Right ventricle myocardium inferior (tissue), 1 donor: Measurements from ENCODE around the gene ZNF750. TPM values are rescaled to one million over a fixed set of nuclear protein-coding genes. Genes with fewer than 3 reads are reported as not detected.
A peak's percentile ranks its signal among the peaks of the same experiment; 100 is the strongest.

Source experiments
- ATAC-seq: fragments of 200-7000 bp; cut with Tn5 transposase; one replicate; pipeline ENCODE4 v1.9.1; 2020; ENCODE audit warnings: mild to moderate bottlenecking, moderate library complexity
- DNase-seq: peaks from one replicate; pipeline ENCODE4 v3.0.0; 2021; ENCODE audit errors: missing footprints
- intact Hi-C: fragments of 100-400 bp; cut with DNase I; formaldehyde crosslinking; loops from one replicate; pipeline ENCODE4 v1.11.0; 2022
- total RNA-seq: library from RNA; stranded (reverse); fragmentation: NEBNext Ultra II Directional; extraction: Animal tissue kit (Norgen Biotek cat#: 25700); gene quantifications from one replicate; pipeline ENCODE4 v1.2.1, GENCODE V29; 2021
- donor health status: DM: no; HTN: yes; CAD: no; lungs with severe emphysema.

ZNF750 gene
- total RNA-seq, 1 donor from 2014 or later = not detected

GRCh38 chr17:82841921-82842596 lies 2.2 kb upstream of the ZNF750 start:
- ATAC-seq = no peak
- DNase-seq = no peak
- intact Hi-C loops = loop anchor here (10.0 kb wide), 1 partner anchor 73 kb away; no protein-coding TSS in a partner anchor

GRCh38 chr17:82840431-82840831 lies 609 bp upstream of the ZNF750 start:
- DNase-seq = no peak
- ATAC-seq = no peak
- intact Hi-C loops = loop anchor here (10.0 kb wide), 1 partner anchor 74 kb away; no protein-coding TSS in a partner anchor

GRCh38 chr17:82838386-82839063 lies 1.3 kb downstream of the ZNF750 start:
- peak; percentile 63 for ATAC-seq

GRCh38 chr17:82837586-82838320 lies 2.1 kb downstream of the ZNF750 start:
- ATAC-seq (no peak), DNase-seq (no peak)
- intact Hi-C loops = no loop called here

More at GRCh38 chr17:82838386-82839063, 1.3 kb downstream of the ZNF750 start:
- DNase-seq = peak; percentile 80
- intact Hi-C loops = no loop called here

- intact Hi-C loops = no loop called here
These were observed 2.9 kb downstream of the ZNF750 start for GRCh38 chr17:82836823-82837357.

GRCh38 chr17:82835766-82836512 lies 3.9 kb downstream of the ZNF750 start:
- ATAC-seq (no peak), DNase-seq (no peak)
- intact Hi-C loops = no loop called here

More at GRCh38 chr17:82836823-82837357, 2.9 kb downstream of the ZNF750 start:
- DNase-seq (no peak), ATAC-seq (no peak)

GRCh38 chr17:82835122-82835521 lies 4.7 kb downstream of the ZNF750 start:
- intact Hi-C loops = no loop called here
- DNase-seq (no peak), ATAC-seq (no peak)

- ATAC-seq (no peak), DNase-seq (no peak)
- intact Hi-C loops = loop anchor here (5.0 kb wide), 1 partner anchor 36 kb away; no protein-coding TSS in a partner anchor
These were observed 6.8 kb downstream of the ZNF750 start for GRCh38 chr17:82832881-82833475.

- DNase-seq = no peak
- ATAC-seq = no peak
- intact Hi-C loops = loop anchor here (5.0 kb wide), 1 partner anchor 35 kb away; no protein-coding TSS in a partner anchor
These were observed 7.4 kb downstream of the ZNF750 start for GRCh38 chr17:82832411-82832810.

- DNase-seq = no peak
- intact Hi-C loops = loop anchor here (2.0 to 5.0 kb wide), 2 partner anchors 25 to 35 kb away; no protein-coding TSS in a partner anchor
- ATAC-seq = no peak
These were observed 8.0 kb downstream of the ZNF750 start for GRCh38 chr17:82831818-82832200.

- ATAC-seq (no peak), DNase-seq (no peak)
- intact Hi-C loops = loop anchor here (2.0 to 5.0 kb wide), 2 partner anchors 24 to 34 kb away; no protein-coding TSS in a partner anchor
These were observed 8.6 kb downstream of the ZNF750 start for GRCh38 chr17:82831041-82831817.

- ATAC-seq (peak; percentile 72), DNase-seq (peak; percentile 91)
- intact Hi-C loops = loop anchor here (2.0 to 5.0 kb wide), 2 partner anchors 23 to 33 kb away; no protein-coding TSS in a partner anchor
These were observed 9.6 kb downstream of the ZNF750 start for GRCh38 chr17:82830249-82830661.

- intact Hi-C loops = no loop called here
- ATAC-seq (no peak), DNase-seq (no peak)
These were observed 10.8 kb downstream of the ZNF750 start for GRCh38 chr17:82828875-82829487.

- DNase-seq (no peak), ATAC-seq (no peak)
- intact Hi-C loops = no loop called here
These were observed 12.9 kb downstream of the ZNF750 start for GRCh38 chr17:82826956-82827355.

GRCh38 chr17:82826211-82826610 lies 13.6 kb downstream of the ZNF750 start:
- ATAC-seq (no peak), DNase-seq (no peak)
- intact Hi-C loops = no loop called here

- no peak for DNase-seq
- intact Hi-C loops = no loop called here
These were observed 14.2 kb downstream of the ZNF750 start for GRCh38 chr17:82825540-82826124.

More at GRCh38 chr17:82825540-82826124, 14.2 kb downstream of the ZNF750 start:
- ATAC-seq = no peak
